HCT116 (cell line): Measurements from ENCODE around the gene COX6A2. TPM values are rescaled to one million over a fixed set of nuclear protein-coding genes. Genes with fewer than 3 reads are reported as not detected.

ENCODE experiments used
- ATAC-seq: fragments of 200-7000 bp; cut with Tn5 transposase; 2 replicates; pipeline ENCODE4 v1.9.1; 2020; ENCODE audit warnings: mild to moderate bottlenecking, moderate library complexity
- BruUV-seq: library from RNA; stranded (reverse); fragments of 400-500 nt; replicated peaks from 2 replicates; lab custom pipeline; 2021; lab: Mats Ljungman, UMichigan
- CTCF ChIA-PET: fragments of 300-600 bp; sonication (Branson Sonifier 250); formaldehyde crosslinking; loops from one replicate; lab custom pipeline; 2021; ENCODE audit warnings: antibody characterized with exemption; lab: Charles Lee
- POLR2A ChIA-PET: fragments of 300-600, 350-600 bp; sonication (Branson Sonifier 250); formaldehyde crosslinking; loops from one replicate; lab custom pipeline; 2021; ENCODE audit warnings: antibody characterized with exemption; lab: Charles Lee
- RAD21 ChIA-PET, 2 experiments: fragments of 300-600 bp; sonication (Branson Sonifier 250); formaldehyde crosslinking; loops; one replicate each; lab custom pipeline; 2023; ENCODE audit warnings: low total read pairs in 2 of 2; ENCODE audit not compliant: uncharacterized antibody in 2 of 2, unreplicated experiment in 2 of 2, low non-redundant PET in 1 of 2; lab: Charles Lee
- DNase-seq: peaks from one replicate; pipeline ENCODE4 v3.0.0-alpha.2; 2010; ENCODE audit warnings: low read depth, low spot score
- H2AFZ ChIP-seq: fragments of 200-600 bp; shearing (Covaris generic), sonication (generic); 2 replicates; pipeline ENCODE4 v1.6.1; 2017; ENCODE audit warnings: low read depth, mixed run types, mixed read lengths, antibody characterized with exemption, low read length; ENCODE audit not compliant: poor library complexity, severe bottlenecking
- H3K27ac ChIP-seq: 2 replicates; pipeline ENCODE4 v1.5.1; 2012; ENCODE audit warnings: low read depth, low read length
- H3K27me3 ChIP-seq: fragments of 200-600 bp; sonication (generic); 2 replicates; pipeline ENCODE4 v1.6.1; 2016; ENCODE audit warnings: mixed run types, low read length, mixed read lengths; ENCODE audit not compliant: insufficient read depth
- H3K36me3 ChIP-seq, 2 experiments: fragments of 200-500 bp in 1 of 2; fragments of 200-600 bp in 1 of 2; sonication (Bioruptor generic) in 1 of 2; sonication (generic) in 1 of 2; 2 replicates each; pipeline versions ENCODE4 v1.5.1 to v1.6.1; 2014 to 2016; ENCODE audit warnings: low read length in 2 of 2, inconsistent platforms in 1 of 2, mixed read lengths in 1 of 2, mixed run types in 1 of 2; ENCODE audit not compliant: insufficient read depth in 2 of 2, control insufficient read depth in 1 of 2
- H3K4me1 ChIP-seq, 2 experiments: fragments of 200-600 bp in 1 of 2; sonication (generic) in 1 of 2; 2 replicates each; pipeline versions ENCODE4 v1.5.1 to v1.6.1; 2012 to 2017; ENCODE audit warnings: low read length in 2 of 2, inconsistent platforms in 1 of 2, mild to moderate bottlenecking in 1 of 2, mixed read lengths in 1 of 2, mixed run types in 1 of 2, moderate library complexity in 1 of 2; ENCODE audit not compliant: insufficient read depth in 2 of 2, control insufficient read depth in 1 of 2
- H3K4me2 ChIP-seq: fragments of 200-600 bp; sonication (generic); 2 replicates; pipeline ENCODE4 v1.6.1; 2017; ENCODE audit warnings: mixed run types, low read length, mixed read lengths
- H3K4me3 ChIP-seq, 2 experiments: fragments of 200-600 bp in 1 of 2; sonication (generic) in 1 of 2; replicated peaks in 1 of 2; 2 replicates each; pipeline ENCODE4 v1.5.1; 2011 to 2016; ENCODE audit warnings: low read length in 2 of 2, control low read depth in 1 of 2, low read depth in 1 of 2, mild to moderate bottlenecking in 1 of 2, mixed read lengths in 1 of 2, mixed run types in 1 of 2
- H3K79me2 ChIP-seq: fragments of 200-600 bp; sonication (generic); 2 replicates; pipeline ENCODE4 v1.6.1; 2017; ENCODE audit warnings: mild to moderate bottlenecking, mixed run types, low read length, moderate library complexity, mixed read lengths; ENCODE audit not compliant: insufficient read depth
- H3K9ac ChIP-seq: fragments of 200-600 bp; sonication (generic); 2 replicates; pipeline ENCODE4 v1.6.1; 2016; ENCODE audit warnings: low read length, mixed read lengths
- H3K9me2 ChIP-seq: fragments of 200-600 bp; sonication (generic), shearing (Covaris generic); 2 replicates; pipeline ENCODE4 v1.6.1; 2017; ENCODE audit warnings: mixed run types, mild to moderate bottlenecking, moderate library complexity; ENCODE audit not compliant: insufficient read depth
- H3K9me3 ChIP-seq, 2 experiments: fragments of 200-500 bp in 1 of 2; fragments of 200-600 bp in 1 of 2; sonication (Bioruptor generic) in 1 of 2; sonication (generic) in 1 of 2; 2 replicates each; pipeline ENCODE4 v1.6.1; 2014 to 2017; ENCODE audit warnings: low read length in 2 of 2, mixed read lengths in 2 of 2, inconsistent platforms in 1 of 2, low read depth in 1 of 2, mild to moderate bottlenecking in 1 of 2, mixed run types in 1 of 2, moderate library complexity in 1 of 2; ENCODE audit not compliant: control insufficient read depth in 1 of 2, insufficient read depth in 1 of 2
- H4K20me1 ChIP-seq: fragments of 200-600 bp; sonication (generic), shearing (Covaris generic); 2 replicates; pipeline ENCODE4 v1.6.1; 2017; ENCODE audit warnings: mixed run types, mild to moderate bottlenecking, moderate library complexity; ENCODE audit not compliant: insufficient read depth
- CBX3 ChIP-seq: IDR thresholded peaks from 2 replicates; pipeline ENCODE4 v1.6.1; 2012; ENCODE audit warnings: low read depth
- CEBPB ChIP-seq: IDR thresholded peaks from 2 replicates; pipeline ENCODE4 v1.6.1; 2012; ENCODE audit warnings: low read depth
- CTCF ChIP-seq, 3 experiments: fragments of 200-600 bp in 1 of 3; sonication (generic) in 1 of 3; IDR thresholded peaks in 2 of 3; conservative IDR thresholded peaks in 1 of 3; 2 replicates each; pipeline ENCODE4 v1.5.1; 2012 to 2017; ENCODE audit warnings: low read depth in 2 of 3, low read length in 2 of 3, antibody characterized with exemption in 1 of 3, borderline replicate concordance in 1 of 3, control low read depth in 1 of 3, mild to moderate bottlenecking in 1 of 3, mixed read lengths in 1 of 3, mixed run types in 1 of 3, moderate library complexity in 1 of 3; ENCODE audit not compliant: insufficient read depth in 1 of 3
- EZH2 ChIP-seq: fragments of 200-600 bp; sonication (generic); IDR thresholded peaks from 2 replicates; pipeline ENCODE4 v1.6.1; 2017; ENCODE audit warnings: antibody characterized with exemption, mixed run types
- EZH2phosphoT487 ChIP-seq: fragments of 200-600 bp; IDR thresholded peaks from 2 replicates; pipeline ENCODE4 v1.6.1; 2018; ENCODE audit warnings: antibody characterized with exemption, borderline replicate concordance
- FOSL1 ChIP-seq: IDR thresholded peaks from 2 replicates; pipeline ENCODE4 v1.6.1; 2012; ENCODE audit warnings: low read depth
- MAX ChIP-seq: IDR thresholded peaks from 2 replicates; pipeline ENCODE4 v1.6.1; 2012
- RAD21 ChIP-seq: IDR thresholded peaks from 2 replicates; pipeline ENCODE4 v1.6.1; 2012; ENCODE audit warnings: low read depth, mild to moderate bottlenecking
- SIN3A ChIP-seq: IDR thresholded peaks from 2 replicates; pipeline ENCODE4 v1.6.1; 2012; ENCODE audit warnings: low read depth
- SP1 ChIP-seq: IDR thresholded peaks from 2 replicates; pipeline ENCODE4 v1.6.1; 2012; ENCODE audit warnings: low read depth
- YY1 ChIP-seq: IDR thresholded peaks from 2 replicates; pipeline ENCODE4 v1.6.1; 2011; ENCODE audit warnings: low read length, low read depth, moderate library complexity, mild to moderate bottlenecking; ENCODE audit not compliant: insufficient replicate concordance; ENCODE audit errors: extremely low read depth
- ZFX ChIP-seq: fragments of 450-650 bp; IDR thresholded peaks from 2 replicates; pipeline ENCODE4 v1.6.1; 2017
- intact Hi-C: fragments of 100-400 bp; cut with micrococcal nuclease; formaldehyde crosslinking; loops from 2 replicates; pipeline ENCODE4 v1.10.0; 2022
- total RNA-seq: library from RNA; stranded (reverse); gene quantifications from one replicate; pipeline ENCODE4 v1.2.1, GENCODE V29; 2021; ENCODE audit not compliant: unreplicated experiment
- TF ChIP-seq, protein P1 (sequence below): IDR thresholded peaks from 2 replicates; pipeline ENCODE4 v1.6.1; 2012; ENCODE audit warnings: low read depth
- TF ChIP-seq, protein P2 (sequence below): IDR thresholded peaks from 2 replicates; pipeline ENCODE4 v1.6.1; 2012

COX6A2 gene
- total RNA-seq, 1 experiment from 2014 or later: not detected

- TF ChIP-seq, protein P1, sequence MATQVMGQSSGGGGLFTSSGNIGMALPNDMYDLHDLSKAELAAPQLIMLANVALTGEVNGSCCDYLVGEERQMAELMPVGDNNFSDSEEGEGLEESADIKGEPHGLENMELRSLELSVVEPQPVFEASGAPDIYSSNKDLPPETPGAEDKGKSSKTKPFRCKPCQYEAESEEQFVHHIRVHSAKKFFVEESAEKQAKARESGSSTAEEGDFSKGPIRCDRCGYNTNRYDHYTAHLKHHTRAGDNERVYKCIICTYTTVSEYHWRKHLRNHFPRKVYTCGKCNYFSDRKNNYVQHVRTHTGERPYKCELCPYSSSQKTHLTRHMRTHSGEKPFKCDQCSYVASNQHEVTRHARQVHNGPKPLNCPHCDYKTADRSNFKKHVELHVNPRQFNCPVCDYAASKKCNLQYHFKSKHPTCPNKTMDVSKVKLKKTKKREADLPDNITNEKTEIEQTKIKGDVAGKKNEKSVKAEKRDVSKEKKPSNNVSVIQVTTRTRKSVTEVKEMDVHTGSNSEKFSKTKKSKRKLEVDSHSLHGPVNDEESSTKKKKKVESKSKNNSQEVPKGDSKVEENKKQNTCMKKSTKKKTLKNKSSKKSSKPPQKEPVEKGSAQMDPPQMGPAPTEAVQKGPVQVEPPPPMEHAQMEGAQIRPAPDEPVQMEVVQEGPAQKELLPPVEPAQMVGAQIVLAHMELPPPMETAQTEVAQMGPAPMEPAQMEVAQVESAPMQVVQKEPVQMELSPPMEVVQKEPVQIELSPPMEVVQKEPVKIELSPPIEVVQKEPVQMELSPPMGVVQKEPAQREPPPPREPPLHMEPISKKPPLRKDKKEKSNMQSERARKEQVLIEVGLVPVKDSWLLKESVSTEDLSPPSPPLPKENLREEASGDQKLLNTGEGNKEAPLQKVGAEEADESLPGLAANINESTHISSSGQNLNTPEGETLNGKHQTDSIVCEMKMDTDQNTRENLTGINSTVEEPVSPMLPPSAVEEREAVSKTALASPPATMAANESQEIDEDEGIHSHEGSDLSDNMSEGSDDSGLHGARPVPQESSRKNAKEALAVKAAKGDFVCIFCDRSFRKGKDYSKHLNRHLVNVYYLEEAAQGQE: no peak
- peak; percentile 47 for TF ChIP-seq MAX
- peak; percentile 43; the same call in 1 of the 2 replicates for TF ChIP-seq SIN3A
Observed at GRCh38 chr16:31459687-31460581, 31.8 kb upstream of the COX6A2 start (continued).

- CTCF ChIA-PET: interaction anchor here (1.0 to 3.4 kb wide), 11 partner anchors 8 to 506 kb away, joined by 3 to 32 read pairs (median 9); partner anchors contain the start of gene HSD3B7
- H2AFZ ChIP-seq: no peak within 1 kb of the TSS
- no peaks in the 10 kb centered on the region for H3K9me3 ChIP-seq
- H4K20me1 ChIP-seq: no peaks in the 10 kb centered on the region
- ATAC-seq (peak; percentile 84), DNase-seq (peak; percentile 97)
- H3K79me2 ChIP-seq: peaks cover 36% of the 10 kb centered on the region
- TSS peak; percentile 59 for BruUV-seq
- H3K4me1 ChIP-seq: peaks cover 5 to 45% of the 10 kb centered on the region in 2 experiments; a peak in 3 of 4 replicates
- no peaks in the 10 kb centered on the region for H3K36me3 ChIP-seq
- H3K4me3 ChIP-seq: peak within 1 kb of the TSS; percentile 70 to 90
- peak within 1 kb of the TSS; percentile 97 for H3K27ac ChIP-seq
- no peaks in the 10 kb centered on the region for H3K27me3 ChIP-seq
- POLR2A ChIA-PET: interaction anchor here (0.7 to 2.1 kb wide), 8 partner anchors 7 to 414 kb away, joined by 4 to 12 read pairs (median 6); partner anchors contain the start of genes FUS, KAT8, RUSF1 and ZNF267
- H3K9ac ChIP-seq: peak within 1 kb of the TSS; percentile 86
- H3K4me2 ChIP-seq: peak within 1 kb of the TSS; percentile 84
- intact Hi-C loops: loop anchor here (2.0 to 10.0 kb wide), 5 partner anchors 238 to 410 kb away; partner anchors contain the start of genes PRSS8, PYDC1, TRIM72 and ZNF646
- no peaks in the 10 kb centered on the region for H3K9me2 ChIP-seq
- RAD21 ChIA-PET: interaction anchor here in 1 of 2 experiments (0.6 to 1.1 kb wide), 2 partner anchors 341 to 505 kb away, joined by 3 to 4 read pairs; no protein-coding TSS in a partner anchor
- TF ChIP-seq CEBPB (no peak), FOSL1 (no peak), CTCF (IDR thresholded peaks at IDR 0.05 in 2 of 3, conservative IDR thresholded peaks at IDR 0.05 in 1 of 3; ENCODE audit: borderline replicate concordance in 1 of 3, insufficient read depth in 1 of 3, low read depth in 2 of 3, low read length in 2 of 3) (peak; percentile 36 to 66 (median 55); a peak in 4 of 6 replicates), ZFX (peak; percentile 63), EZH2 (no peak), SP1 (peak; percentile 68), RAD21 (peak; percentile 35; the same call in 1 of the 2 replicates), SIN3A (peak; percentile 66), EZH2phosphoT487 (no peak), MAX (peak; percentile 97), YY1 (peak; percentile 93), CBX3 (0 out of 2 replicates have a peak, but pooled peaks have one; percentile 13)
- TF ChIP-seq, protein P2, sequence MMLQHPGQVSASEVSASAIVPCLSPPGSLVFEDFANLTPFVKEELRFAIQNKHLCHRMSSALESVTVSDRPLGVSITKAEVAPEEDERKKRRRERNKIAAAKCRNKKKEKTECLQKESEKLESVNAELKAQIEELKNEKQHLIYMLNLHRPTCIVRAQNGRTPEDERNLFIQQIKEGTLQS: no peak
Observed at GRCh38 chr16:31458844-31459686, 30.9 kb upstream of the COX6A2 start, which contains the start of gene ARMC5. ARMC5 (plus strand) TSS chr16:31459501; CDS start chr16:31459525, 24 bp downstream.
